ENCODE data around the gene SCUBE1. TPM values are rescaled to one million over a fixed set of nuclear protein-coding genes. Genes with fewer than 3 reads are reported as not detected.

SCUBE1 gene
- total and polyA plus RNA-seq, 3 donors from 2014 or later = 11.0 to 28.9 (median 23.5) TPM

GRCh38 chr22:43179146-43179910, 163.8 kb downstream of the SCUBE1 start:
- intact Hi-C loops (cut with DNase I; ENCODE audit: low total_unique reads) = no loop called here
- no peaks in the 10 kb centered on the region for H3K27me3 ChIP-seq
- DNase-seq = no peak
- WGBS, 2 donors = 86 to 94% methylated on average over 17 to 25 of the region's 25 CpGs
- H3K4me3 ChIP-seq = no peak overlapping the region
- H3K9me3 ChIP-seq = no peaks in the 10 kb centered on the region
- no peaks in the 10 kb centered on the region for H3K36me3 ChIP-seq (ENCODE audit: low read depth, missing control alignments)
- H3K27ac ChIP-seq = no peak overlapping the region
- H3K4me1 ChIP-seq = peaks cover 17% of the 10 kb centered on the region
- no peak for TF ChIP-seq CTCF (IDR thresholded peaks at IDR 0.05)
- TF ChIP-seq POLR2A (IDR thresholded peaks at IDR 0.05) = no peak

DNA sequence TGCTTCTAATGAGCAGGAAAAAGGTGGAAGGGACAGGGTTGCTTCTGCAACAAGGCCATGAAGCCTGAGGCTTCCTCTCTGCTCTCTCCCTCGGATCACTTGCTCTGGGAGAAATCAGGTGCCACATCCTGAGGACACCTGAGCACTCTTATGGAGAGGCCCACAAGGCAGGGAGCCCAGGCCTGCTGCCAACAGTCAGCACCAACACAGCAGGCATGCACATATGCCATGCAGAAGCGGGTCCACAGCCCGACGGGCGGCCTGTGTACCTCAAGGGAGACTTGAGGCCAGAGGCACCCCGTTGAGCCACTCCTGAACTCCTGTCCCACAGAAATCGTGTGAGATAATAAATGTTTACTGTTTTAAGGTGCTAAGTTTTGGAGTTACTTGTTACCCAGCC, 165.7 kb downstream of the SCUBE1 start:
- intact Hi-C loops (cut with DNase I; ENCODE audit: low total_unique reads) = no loop called here
- Histone ChIP-seq H3K9me3 (no peaks in the 10 kb centered on the region), H3K27ac (no peak overlapping the region), H3K4me3 (no peak overlapping the region), H3K4me1 (no peaks in the 10 kb centered on the region), H3K36me3 (ENCODE audit: low read depth, missing control alignments) (no peaks in the 10 kb centered on the region), H3K27me3 (no peaks in the 10 kb centered on the region)
- TF ChIP-seq CTCF (IDR thresholded peaks at IDR 0.05) (no peak), POLR2A (IDR thresholded peaks at IDR 0.05) (no peak)
- DNase-seq = no peak
- WGBS, 2 donors = 90 to 91% methylated on average over 7 of the region's 7 CpGs

- Histone ChIP-seq H3K4me1 (no peaks in the 10 kb centered on the region), H3K27me3 (no peaks in the 10 kb centered on the region), H3K27ac (no peak overlapping the region), H3K36me3 (ENCODE audit: low read depth, missing control alignments) (no peaks in the 10 kb centered on the region), H3K4me3 (no peak overlapping the region), H3K9me3 (no peaks in the 10 kb centered on the region)
- 87 to 94% methylated on average over 15 of the region's 15 CpGs for WGBS, 2 donors
- TF ChIP-seq CTCF (IDR thresholded peaks at IDR 0.05) (no peak), POLR2A (IDR thresholded peaks at IDR 0.05) (no peak)
- DNase-seq = no peak
- intact Hi-C loops (cut with DNase I; ENCODE audit: low total_unique reads) = no loop called here
Observed at GRCh38 chr22:43176090-43176489, 167.1 kb downstream of the SCUBE1 start.

DNA sequence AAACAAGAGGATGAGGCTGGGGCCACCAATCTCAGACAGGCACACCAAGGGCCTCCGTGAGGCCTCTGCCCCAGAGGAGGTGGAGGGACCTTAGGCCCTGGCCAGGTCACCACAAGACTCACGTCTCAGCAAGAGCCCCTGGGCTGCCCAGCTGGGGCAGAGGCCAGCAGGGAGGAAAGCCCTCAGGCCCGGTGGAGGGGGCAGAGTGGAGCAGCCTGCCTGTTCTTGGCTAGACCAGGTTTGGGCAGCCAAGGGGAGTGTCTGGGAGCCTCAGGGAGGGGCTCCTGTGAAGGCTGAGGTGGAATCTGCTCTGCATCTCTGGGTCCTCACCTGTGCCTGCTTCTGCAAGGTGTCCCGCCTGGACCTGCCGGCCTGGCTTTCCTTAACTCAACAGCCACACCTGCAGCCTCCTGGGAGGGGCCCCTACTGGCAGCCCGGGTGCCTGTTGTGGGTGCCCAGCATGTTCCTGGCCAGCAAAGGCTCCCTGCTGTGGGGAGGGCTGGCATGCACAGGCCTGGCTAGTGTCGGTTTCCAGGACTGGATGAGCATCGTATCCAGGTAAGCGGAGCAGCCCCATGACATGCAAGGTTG, 168.1 kb downstream of the SCUBE1 start:
- no peak for TF ChIP-seq CTCF (IDR thresholded peaks at IDR 0.05)
- TF ChIP-seq POLR2A (IDR thresholded peaks at IDR 0.05) = no peak
- Histone ChIP-seq H3K4me3 (no peak overlapping the region), H3K36me3 (ENCODE audit: low read depth, missing control alignments) (no peaks in the 10 kb centered on the region), H3K27me3 (no peaks in the 10 kb centered on the region), H3K4me1 (no peaks in the 10 kb centered on the region), H3K27ac (no peak overlapping the region), H3K9me3 (no peaks in the 10 kb centered on the region)
- intact Hi-C loops (cut with DNase I; ENCODE audit: low total_unique reads) = no loop called here
- WGBS, 2 donors = 90 to 91% methylated on average over 2 to 9 of the region's 9 CpGs
- no peak for DNase-seq
